OCI-LY3 (cell line): ENCODE measurements around the gene CDC14A.

Experiments used
- H2AFZ ChIP-seq: fragments of 200-600, 300-600 bp; shearing (Covaris generic); 2 replicates; pipeline ENCODE4 v1.6.0; 2014; ENCODE audit warnings: antibody characterized with exemption, low read depth, low read length
- H3K27ac ChIP-seq: fragments of 200-600, 300-600 bp; sonication (generic); 2 replicates; pipeline ENCODE4 v1.5.1; 2014; ENCODE audit warnings: mild to moderate bottlenecking, low read length, moderate library complexity, mixed read lengths
- H3K27me3 ChIP-seq: fragments of 200-600, 300-600 bp; sonication (generic); 2 replicates; pipeline ENCODE4 v1.6.1; 2014; ENCODE audit warnings: low read depth, low read length, mixed read lengths
- H3K36me3 ChIP-seq: fragments of 200-600, 300-600 bp; sonication (generic); replicated peaks from 2 replicates; pipeline ENCODE3; 2014; ENCODE audit warnings: low read depth, low read length, mixed read lengths
- H3K4me1 ChIP-seq: fragments of 300-600, 200-600 bp; sonication (generic); 2 replicates; pipeline ENCODE4 v1.6.1; 2014; ENCODE audit warnings: low read length, mixed read lengths
- H3K4me2 ChIP-seq: fragments of 200-600, 300-600 bp; sonication (generic); 2 replicates; pipeline ENCODE4 v1.6.1; 2014; ENCODE audit warnings: low read length, mixed read lengths
- H3K4me3 ChIP-seq: fragments of 300-600, 200-600 bp; sonication (generic); 2 replicates; pipeline ENCODE4 v1.5.1; 2014; ENCODE audit warnings: antibody characterized with exemption, mild to moderate bottlenecking, low read length, moderate library complexity
- H3K79me2 ChIP-seq: fragments of 300-600, 200-600 bp; shearing (Covaris generic); 2 replicates; pipeline ENCODE4 v1.6.1; 2014; ENCODE audit warnings: mild to moderate bottlenecking, low read length, mixed read lengths
- H3K9ac ChIP-seq: fragments of 300-600, 200-600 bp; shearing (Covaris generic); 2 replicates; pipeline ENCODE4 v1.6.0; 2014; ENCODE audit warnings: mild to moderate bottlenecking, low read length, moderate library complexity
- H3K9me3 ChIP-seq: fragments of 200-600, 300-600 bp; shearing (Covaris generic); 2 replicates; pipeline ENCODE4 v1.6.1; 2014; ENCODE audit warnings: low read length, mixed read lengths; ENCODE audit not compliant: insufficient read depth
- H4K20me1 ChIP-seq: fragments of 200-600, 300-600 bp; sonication (generic); 2 replicates; pipeline ENCODE4 v1.6.1; 2016; ENCODE audit warnings: low read length, mixed read lengths; ENCODE audit not compliant: insufficient read depth
- EZH2phosphoT487 ChIP-seq: fragments of 200-600 bp; shearing (Covaris generic); IDR thresholded peaks from 2 replicates; pipeline ENCODE4 v1.6.1; 2018; ENCODE audit warnings: antibody characterized with exemption, mixed run types, low read depth
- TF ChIP-seq, protein P1 (sequence below): fragments of 200-600, 300-600 bp; sonication (generic); IDR thresholded peaks from 2 replicates; pipeline ENCODE4 v1.5.1; 2014; ENCODE audit warnings: antibody characterized with exemption, low read length, low read depth

The CDC14A gene

DNA sequence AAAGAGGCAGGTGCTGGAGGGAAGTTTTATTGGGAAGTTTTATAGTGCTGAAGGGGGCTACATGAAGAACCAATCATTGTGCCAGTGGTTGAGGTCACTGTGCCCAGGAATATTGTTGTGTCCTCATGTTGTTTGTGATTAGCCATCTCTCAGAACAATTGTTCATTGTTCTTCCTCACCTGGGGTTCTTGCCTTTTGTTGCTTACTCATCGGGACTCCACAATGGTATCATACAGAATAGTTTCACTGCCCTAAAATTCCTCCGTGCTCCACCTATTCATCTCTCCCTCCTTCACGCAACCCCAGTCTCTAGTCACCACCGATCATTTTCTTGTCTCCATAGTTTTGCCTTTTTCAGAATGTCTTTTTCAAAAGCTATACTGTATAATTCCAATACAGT lies 38.9 kb upstream of the CDC14A start:
- Histone ChIP-seq H2AFZ (no peak overlapping the region), H3K4me2 (no peak overlapping the region), H3K27ac (no peak overlapping the region), H3K4me1 (peaks cover 17% of the 10 kb centered on the region), H3K4me3 (no peak overlapping the region), H3K27me3 (no peaks in the 10 kb centered on the region), H4K20me1 (no peaks in the 10 kb centered on the region), H3K79me2 (no peaks in the 10 kb centered on the region), H3K9me3 (no peaks in the 10 kb centered on the region), H3K9ac (no peak overlapping the region), H3K36me3 (no peaks in the 10 kb centered on the region)
- TF ChIP-seq, protein P1, sequence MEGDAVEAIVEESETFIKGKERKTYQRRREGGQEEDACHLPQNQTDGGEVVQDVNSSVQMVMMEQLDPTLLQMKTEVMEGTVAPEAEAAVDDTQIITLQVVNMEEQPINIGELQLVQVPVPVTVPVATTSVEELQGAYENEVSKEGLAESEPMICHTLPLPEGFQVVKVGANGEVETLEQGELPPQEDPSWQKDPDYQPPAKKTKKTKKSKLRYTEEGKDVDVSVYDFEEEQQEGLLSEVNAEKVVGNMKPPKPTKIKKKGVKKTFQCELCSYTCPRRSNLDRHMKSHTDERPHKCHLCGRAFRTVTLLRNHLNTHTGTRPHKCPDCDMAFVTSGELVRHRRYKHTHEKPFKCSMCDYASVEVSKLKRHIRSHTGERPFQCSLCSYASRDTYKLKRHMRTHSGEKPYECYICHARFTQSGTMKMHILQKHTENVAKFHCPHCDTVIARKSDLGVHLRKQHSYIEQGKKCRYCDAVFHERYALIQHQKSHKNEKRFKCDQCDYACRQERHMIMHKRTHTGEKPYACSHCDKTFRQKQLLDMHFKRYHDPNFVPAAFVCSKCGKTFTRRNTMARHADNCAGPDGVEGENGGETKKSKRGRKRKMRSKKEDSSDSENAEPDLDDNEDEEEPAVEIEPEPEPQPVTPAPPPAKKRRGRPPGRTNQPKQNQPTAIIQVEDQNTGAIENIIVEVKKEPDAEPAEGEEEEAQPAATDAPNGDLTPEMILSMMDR: no peak
- no peak for TF ChIP-seq EZH2phosphoT487

DNA sequence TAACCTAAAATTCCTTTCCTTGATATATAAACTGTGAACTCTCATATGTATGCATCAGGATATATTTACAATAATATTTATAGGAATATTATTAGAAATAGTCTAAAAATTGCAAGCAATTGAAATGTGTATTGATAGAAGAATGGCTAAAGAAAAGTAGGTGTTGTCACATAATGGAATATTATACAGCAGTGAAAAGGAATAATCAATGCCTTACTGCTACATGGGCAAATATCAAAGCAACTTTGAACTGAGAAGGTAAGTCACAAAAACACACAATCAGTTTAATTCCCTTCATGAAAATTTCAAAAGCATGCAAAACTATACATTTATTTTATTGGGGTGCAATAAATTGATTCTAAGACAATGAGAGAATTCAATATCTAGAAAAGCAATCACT lies 35.7 kb upstream of the CDC14A start:
- no peaks in the 10 kb centered on the region for H3K9me3 ChIP-seq
- no peak for TF ChIP-seq EZH2phosphoT487
- TF ChIP-seq, protein P1: no peak
- H3K4me3 ChIP-seq: no peak overlapping the region
- no peak overlapping the region for H3K9ac ChIP-seq
- no peak overlapping the region for H3K4me2 ChIP-seq
- H3K27ac ChIP-seq: no peak overlapping the region
- H3K79me2 ChIP-seq: no peaks in the 10 kb centered on the region
- H2AFZ ChIP-seq: no peak overlapping the region
- H3K27me3 ChIP-seq: no peaks in the 10 kb centered on the region
- peaks cover 8% of the 10 kb centered on the region for H3K4me1 ChIP-seq
- H3K36me3 ChIP-seq: no peaks in the 10 kb centered on the region
- H4K20me1 ChIP-seq: no peaks in the 10 kb centered on the region

DNA sequence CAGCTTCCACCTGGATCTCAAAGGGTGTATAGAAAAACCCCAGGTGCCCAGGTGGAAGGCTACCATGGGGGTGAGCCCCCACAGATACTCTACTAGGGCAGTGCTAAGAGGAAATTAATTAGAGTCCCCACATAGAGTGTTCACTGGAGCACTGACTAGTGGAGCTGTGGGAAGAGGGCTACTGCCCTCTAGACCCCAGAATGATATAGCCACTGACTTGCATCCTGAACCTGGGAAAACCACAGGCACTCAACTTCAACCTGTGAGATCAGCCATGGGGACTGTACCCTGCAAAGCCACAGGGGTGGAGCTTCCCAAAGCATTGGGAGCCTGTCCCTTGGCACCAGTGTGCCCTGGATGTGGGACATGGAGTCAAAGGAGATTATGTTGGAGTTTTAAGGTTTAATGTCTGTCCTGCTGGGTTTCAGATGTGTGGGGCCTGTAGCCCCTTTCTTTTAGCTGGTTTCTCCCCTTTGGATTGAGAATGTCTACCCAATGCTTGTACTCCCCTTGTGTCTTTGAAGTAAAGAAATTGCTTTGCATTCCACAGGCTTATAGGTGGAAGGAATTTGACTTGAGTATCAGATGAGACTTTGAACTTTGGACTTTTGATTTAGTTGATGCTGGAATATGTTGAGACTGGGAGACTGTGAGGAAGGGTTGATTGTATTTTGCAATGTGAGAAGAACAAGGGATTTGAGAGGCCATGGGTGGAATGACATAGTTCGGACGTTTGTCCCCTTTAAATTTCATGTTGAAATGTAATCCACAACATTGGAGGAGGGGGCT lies 31.8 kb upstream of the CDC14A start:
- Histone ChIP-seq H3K9me3 (no peaks in the 10 kb centered on the region), H3K4me1 (peaks cover 16% of the 10 kb centered on the region), H4K20me1 (no peaks in the 10 kb centered on the region), H3K27ac (no peak overlapping the region), H3K4me3 (no peak overlapping the region), H3K27me3 (no peaks in the 10 kb centered on the region), H3K9ac (no peak overlapping the region), H3K36me3 (no peaks in the 10 kb centered on the region), H3K79me2 (no peaks in the 10 kb centered on the region), H2AFZ (no peak overlapping the region), H3K4me2 (no peak overlapping the region)
- TF ChIP-seq, protein P1: no peak
- no peak for TF ChIP-seq EZH2phosphoT487

DNA sequence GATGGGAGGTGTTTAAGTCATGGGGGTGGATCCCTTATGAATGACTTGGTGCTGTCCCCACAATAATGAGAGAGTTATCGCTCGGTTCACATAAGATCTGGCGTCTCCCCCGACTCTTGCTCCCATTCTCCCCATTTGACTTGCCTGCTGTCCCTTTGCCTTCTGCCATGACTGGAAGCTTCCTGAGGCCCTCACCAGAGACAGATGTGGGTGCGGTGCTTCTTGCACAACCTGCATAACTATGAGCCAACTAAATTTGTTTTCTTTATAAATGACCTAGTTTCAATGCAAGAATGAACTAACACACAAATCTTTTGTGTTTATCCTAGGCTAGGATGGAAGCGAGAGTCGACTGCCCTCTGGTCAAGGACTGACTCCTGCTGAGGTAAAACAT lies 31.2 kb upstream of the CDC14A start:
- TF ChIP-seq EZH2phosphoT487: no peak
- TF ChIP-seq, protein P1: no peak
- Histone ChIP-seq H3K9ac (no peak overlapping the region), H4K20me1 (no peaks in the 10 kb centered on the region), H3K4me2 (no peak overlapping the region), H3K4me1 (peaks cover 22% of the 10 kb centered on the region), H3K36me3 (no peaks in the 10 kb centered on the region), H3K9me3 (no peaks in the 10 kb centered on the region), H3K27ac (no peak overlapping the region), H3K27me3 (no peaks in the 10 kb centered on the region), H3K4me3 (no peak overlapping the region), H2AFZ (no peak overlapping the region), H3K79me2 (no peaks in the 10 kb centered on the region)
